Left lung (tissue), 10 donors: ENCODE data around the gene VPS13C. TPM values are rescaled to one million over a fixed set of nuclear protein-coding genes. Genes with fewer than 3 reads are reported as not detected.

Experiments used
- ATAC-seq: fragments of 200-7000 bp; cut with Tn5 transposase; one replicate; pipeline ENCODE4 v1.9.1; 2020; ENCODE audit warnings: moderate library complexity
- DNase-seq, 4 donors: peaks; one replicate each; pipeline ENCODE4 v3.0.0-alpha.2; 2013 to 2020
- H3K27ac ChIP-seq, 2 donors: fragments of 200-600 bp; sonication (generic) in 1 of 2; one replicate each; pipeline versions ENCODE4 v1.5.0 to v1.8.0; 2020 to 2021
- H3K27me3 ChIP-seq, 2 donors: fragments of 200-600 bp; sonication (generic) in 1 of 2; one replicate each; pipeline versions ENCODE4 v1.5.0 to v1.8.0; 2020 to 2021
- H3K36me3 ChIP-seq, 2 donors: fragments of 200-600 bp; sonication (generic) in 1 of 2; one replicate each; pipeline versions ENCODE4 v1.5.0 to v1.8.0; 2020 to 2021
- H3K4me1 ChIP-seq, 2 donors: fragments of 200-600 bp; one replicate each; pipeline ENCODE4 v1.8.0; 2021
- H3K4me3 ChIP-seq, 2 donors: fragments of 200-600 bp; sonication (generic) in 1 of 2; one replicate each; pipeline versions ENCODE4 v1.5.0 to v1.8.0; 2020 to 2021; ENCODE audit warnings: mild to moderate bottlenecking in 1 of 2
- H3K9me3 ChIP-seq, 2 donors: fragments of 200-600 bp; sonication (generic) in 1 of 2; one replicate each; pipeline versions ENCODE4 v1.5.0 to v1.8.0; 2020 to 2021
- intact Hi-C, 2 donors: fragments of 100-400 bp; cut with DNase I; formaldehyde crosslinking; loops; one replicate each; pipeline versions ENCODE4 v1.11.2 to v1.14.2; 2022
- polyA plus RNA-seq, 6 donors: library from polyadenylated mRNA; unstranded; fragments of 120-200 nt; gene quantifications; one replicate each; pipeline ENCODE4 v1.2.1, GENCODE V29; 2013; ENCODE audit not compliant: insufficient read length in 6 of 6
- total RNA-seq, 2 donors: library from RNA; stranded (reverse); fragmentation: NEBNext Ultra II Directional; extraction: Animal tissue kit (Norgen Biotek cat#: 25700); gene quantifications; one replicate each; pipeline ENCODE4 v1.2.1, GENCODE V29; 2021
- TF ChIP-seq, protein P1 (sequence below), 2 donors: fragments of 200-600 bp; sonication (generic) in 1 of 2; IDR thresholded peaks; one replicate each; pipeline versions ENCODE4 v1.5.0 to v1.8.0; 2021; ENCODE audit warnings: antibody characterized with exemption in 2 of 2
- donor health status: DM: no; HTN: yes; CAD: no.
- donor health status: DM: no; HTN: no; CAD: no.

Gene VPS13C
- total and polyA plus RNA-seq, 8 donors = 54.8 to 96.7 (median 61.4) TPM

DNA sequence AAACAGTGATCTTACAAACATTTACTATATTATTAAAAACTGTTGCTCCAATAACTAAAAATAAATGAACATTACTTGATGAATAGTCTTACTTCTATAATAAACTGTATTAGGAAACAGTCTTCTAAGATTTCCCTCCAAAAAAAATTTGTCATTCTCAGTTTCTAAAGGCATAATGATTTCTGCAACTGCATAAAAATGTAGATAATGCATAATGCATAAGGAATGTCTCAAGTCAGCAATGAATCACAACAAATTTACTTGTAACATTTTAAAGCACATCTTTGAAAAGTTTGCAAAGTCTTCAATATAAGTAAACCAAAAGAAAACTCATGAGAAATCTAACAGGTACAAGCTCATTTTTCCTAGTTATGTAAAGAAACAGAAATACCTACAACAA lies 113.5 kb downstream of the VPS13C start:
- ATAC-seq = no peak
- TF ChIP-seq, protein P1, sequence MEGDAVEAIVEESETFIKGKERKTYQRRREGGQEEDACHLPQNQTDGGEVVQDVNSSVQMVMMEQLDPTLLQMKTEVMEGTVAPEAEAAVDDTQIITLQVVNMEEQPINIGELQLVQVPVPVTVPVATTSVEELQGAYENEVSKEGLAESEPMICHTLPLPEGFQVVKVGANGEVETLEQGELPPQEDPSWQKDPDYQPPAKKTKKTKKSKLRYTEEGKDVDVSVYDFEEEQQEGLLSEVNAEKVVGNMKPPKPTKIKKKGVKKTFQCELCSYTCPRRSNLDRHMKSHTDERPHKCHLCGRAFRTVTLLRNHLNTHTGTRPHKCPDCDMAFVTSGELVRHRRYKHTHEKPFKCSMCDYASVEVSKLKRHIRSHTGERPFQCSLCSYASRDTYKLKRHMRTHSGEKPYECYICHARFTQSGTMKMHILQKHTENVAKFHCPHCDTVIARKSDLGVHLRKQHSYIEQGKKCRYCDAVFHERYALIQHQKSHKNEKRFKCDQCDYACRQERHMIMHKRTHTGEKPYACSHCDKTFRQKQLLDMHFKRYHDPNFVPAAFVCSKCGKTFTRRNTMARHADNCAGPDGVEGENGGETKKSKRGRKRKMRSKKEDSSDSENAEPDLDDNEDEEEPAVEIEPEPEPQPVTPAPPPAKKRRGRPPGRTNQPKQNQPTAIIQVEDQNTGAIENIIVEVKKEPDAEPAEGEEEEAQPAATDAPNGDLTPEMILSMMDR (IDR thresholded peaks at IDR 0.05) = no peak
- DNase-seq = no peak
- no peak overlapping the region for H3K4me3 ChIP-seq
- H3K9me3 ChIP-seq = no peaks in the 10 kb centered on the region
- H3K27ac ChIP-seq = no peak overlapping the region
- H3K27me3 ChIP-seq = no peaks in the 10 kb centered on the region
- H3K36me3 ChIP-seq = peaks cover 0 to 75% of the 10 kb centered on the region in 2 donors
- no peaks in the 10 kb centered on the region for H3K4me1 ChIP-seq
- intact Hi-C loops = no loop called here

DNA sequence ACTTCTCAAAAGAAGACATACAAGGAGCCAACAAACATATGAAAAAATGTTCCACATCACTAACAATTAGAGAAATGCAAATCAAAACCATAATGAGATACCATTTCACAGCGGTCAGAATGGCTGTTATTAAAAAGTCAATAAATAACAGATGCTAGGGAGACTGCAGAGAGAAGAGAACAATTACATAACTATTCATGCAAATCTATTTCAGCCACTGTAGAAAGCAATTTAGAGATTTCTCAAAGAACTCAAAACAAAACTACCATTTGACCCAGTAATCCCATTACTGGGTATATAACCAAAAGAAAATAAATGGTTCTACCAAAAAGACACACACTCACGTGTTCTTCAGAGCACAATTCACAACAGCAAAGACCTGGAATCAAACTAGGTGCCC lies 116.3 kb downstream of the VPS13C start:
- Histone ChIP-seq H3K27ac (no peak overlapping the region), H3K27me3 (no peaks in the 10 kb centered on the region), H3K9me3 (no peaks in the 10 kb centered on the region), H3K4me3 (no peak overlapping the region), H3K36me3 (peaks cover 0 to 81% of the 10 kb centered on the region in 2 donors), H3K4me1 (no peaks in the 10 kb centered on the region)
- intact Hi-C loops = no loop called here
- ATAC-seq = no peak
- no peak for DNase-seq
- TF ChIP-seq, protein P1 (IDR thresholded peaks at IDR 0.05) = no peak

DNA sequence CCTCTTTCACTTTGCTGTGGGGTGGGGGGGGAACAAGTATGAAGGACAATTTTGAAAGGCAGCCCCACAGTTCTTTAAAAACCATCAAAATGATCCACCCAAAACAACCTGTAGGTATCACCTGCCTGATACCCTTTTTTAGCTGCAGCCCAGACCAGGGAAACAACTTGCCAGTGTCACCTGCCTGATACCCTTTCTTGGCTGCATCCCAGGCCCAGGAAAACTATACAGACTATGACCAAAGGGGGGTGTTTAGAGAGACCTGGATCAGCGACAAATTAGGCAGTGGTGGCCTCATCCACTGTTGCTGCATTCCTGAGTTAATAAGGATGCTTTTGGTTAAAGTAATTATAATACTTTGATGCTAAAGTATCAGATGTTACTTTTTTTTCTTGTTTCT lies 122.0 kb downstream of the VPS13C start:
- no peak for DNase-seq
- intact Hi-C loops = no loop called here
- Histone ChIP-seq H3K27ac (no peak overlapping the region), H3K9me3 (no peaks in the 10 kb centered on the region), H3K4me3 (no peak overlapping the region), H3K36me3 (peaks cover 0 to 71% of the 10 kb centered on the region in 2 donors), H3K27me3 (no peaks in the 10 kb centered on the region), H3K4me1 (no peaks in the 10 kb centered on the region)
- ATAC-seq = no peak
- TF ChIP-seq, protein P1 (IDR thresholded peaks at IDR 0.05) = no peak

DNA sequence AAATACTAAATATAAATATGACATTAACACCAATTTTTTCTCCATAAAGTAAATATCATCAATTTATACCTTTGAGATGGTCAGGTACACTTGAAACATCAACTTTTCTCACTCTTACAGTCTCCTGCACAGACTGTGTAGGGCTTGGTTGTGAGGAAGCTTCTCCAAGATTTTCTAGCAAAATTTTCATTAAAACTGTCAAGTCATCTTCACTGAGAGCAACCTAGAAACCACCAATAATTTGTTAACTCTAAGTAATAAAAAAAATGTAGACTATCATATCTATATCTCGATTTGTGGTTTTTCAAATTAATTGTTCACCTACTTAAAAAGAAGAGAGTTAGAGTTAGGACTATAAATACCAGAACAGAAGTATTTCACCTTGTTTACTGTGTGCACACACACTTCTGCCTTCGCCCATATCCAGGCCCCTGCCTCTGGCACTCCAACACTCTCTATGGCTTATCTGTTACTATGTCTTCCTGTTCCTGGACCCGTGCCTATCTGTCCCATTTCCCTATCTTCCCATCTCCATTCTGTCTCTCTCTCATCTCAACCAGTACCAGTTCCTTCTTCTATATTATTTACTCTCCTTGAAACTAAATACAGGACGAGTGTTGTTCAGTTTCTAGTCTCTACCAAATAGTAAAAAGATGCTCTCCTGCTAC lies 123.6 kb downstream of the VPS13C start:
- no peaks in the 10 kb centered on the region for H3K4me1 ChIP-seq
- intact Hi-C loops = no loop called here
- no peaks in the 10 kb centered on the region for H3K27me3 ChIP-seq
- no peak overlapping the region for H3K4me3 ChIP-seq
- peaks cover 0 to 68% of the 10 kb centered on the region in 2 donors for H3K36me3 ChIP-seq
- H3K9me3 ChIP-seq = no peaks in the 10 kb centered on the region
- DNase-seq = no peak
- H3K27ac ChIP-seq = no peak overlapping the region
- TF ChIP-seq, protein P1 (IDR thresholded peaks at IDR 0.05) = no peak
- ATAC-seq = no peak

DNA sequence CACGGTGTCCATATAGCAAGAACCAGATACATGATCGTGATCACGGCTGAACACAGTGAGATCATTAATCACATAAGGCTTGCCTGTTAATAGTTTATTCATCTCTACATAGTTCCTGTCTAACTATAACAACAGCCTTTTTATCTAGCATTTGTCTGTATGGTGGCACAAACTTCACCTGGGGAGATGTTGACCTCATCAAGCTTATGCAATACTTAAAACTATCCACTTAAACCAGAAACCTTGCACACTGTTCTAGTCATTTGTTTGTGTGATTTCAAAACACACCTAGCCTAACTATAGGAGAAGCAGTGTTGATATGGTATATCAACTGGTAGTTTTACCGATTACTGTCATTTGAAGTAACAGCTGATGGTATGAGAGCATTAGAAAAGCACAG lies 124.8 kb downstream of the VPS13C start:
- Histone ChIP-seq H3K27me3 (no peaks in the 10 kb centered on the region), H3K4me3 (no peak overlapping the region), H3K27ac (no peak overlapping the region), H3K9me3 (no peaks in the 10 kb centered on the region), H3K4me1 (no peaks in the 10 kb centered on the region), H3K36me3 (peaks cover 0 to 68% of the 10 kb centered on the region in 2 donors)
- TF ChIP-seq, protein P1 (IDR thresholded peaks at IDR 0.05) = no peak
- intact Hi-C loops = no loop called here
- DNase-seq (no peak), ATAC-seq (peak; percentile 27)
